HG03139 (cell line): ENCODE measurements around the gene R3HDML.
"Not testable (repeated sequence)": the region's sequence is repeated elsewhere in the genome, so short reads cannot be mapped to it uniquely, and the experiment has no call there.

Experiments
- ATAC-seq: cut with Tn5 transposase; IDR thresholded peaks from one replicate; pipeline ENCODE4 v1.9.1; 2021; ENCODE audit not compliant: unreplicated experiment

R3HDML gene

DNA sequence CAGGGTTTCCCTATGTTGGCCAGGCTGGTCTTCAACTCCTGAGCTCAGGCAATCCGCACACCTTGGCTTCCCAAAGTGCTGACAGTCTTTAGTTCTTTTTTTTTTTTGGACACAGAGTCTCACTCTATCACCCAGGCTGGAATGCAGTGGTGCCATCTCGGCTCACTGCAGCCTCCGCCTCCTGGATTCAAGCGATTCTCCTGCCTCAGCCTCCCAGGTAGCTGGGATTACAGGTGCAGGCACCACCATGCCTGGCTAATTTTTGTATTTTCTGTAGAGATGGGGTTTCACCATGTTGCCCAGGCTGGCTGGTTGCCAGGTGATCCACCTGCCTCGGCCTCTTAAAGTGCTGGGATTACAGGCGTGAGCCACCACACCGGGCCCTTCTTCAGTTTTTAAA, 9.1 kb upstream of the R3HDML start:
- not testable (repeated sequence) for ATAC-seq

DNA sequence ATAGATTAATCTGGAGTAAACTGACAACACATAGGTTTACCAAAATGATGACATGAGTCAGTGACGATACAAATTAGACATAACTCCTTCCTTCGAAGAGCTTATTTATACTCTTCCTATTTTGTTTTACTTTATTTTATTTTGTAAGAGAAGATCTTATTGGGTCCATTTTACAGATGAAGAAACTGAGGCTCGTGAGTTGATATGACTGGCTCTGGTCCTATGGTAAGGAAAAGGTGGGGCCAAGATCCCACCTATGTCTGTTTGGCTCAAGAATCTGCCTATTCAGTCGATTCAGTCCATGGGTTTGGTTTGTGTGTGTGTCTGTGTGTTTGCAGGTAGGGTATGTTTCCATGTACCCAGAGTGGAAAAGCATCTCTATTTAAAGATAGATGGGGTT, 8.4 kb upstream of the R3HDML start:
- no peak for ATAC-seq

DNA sequence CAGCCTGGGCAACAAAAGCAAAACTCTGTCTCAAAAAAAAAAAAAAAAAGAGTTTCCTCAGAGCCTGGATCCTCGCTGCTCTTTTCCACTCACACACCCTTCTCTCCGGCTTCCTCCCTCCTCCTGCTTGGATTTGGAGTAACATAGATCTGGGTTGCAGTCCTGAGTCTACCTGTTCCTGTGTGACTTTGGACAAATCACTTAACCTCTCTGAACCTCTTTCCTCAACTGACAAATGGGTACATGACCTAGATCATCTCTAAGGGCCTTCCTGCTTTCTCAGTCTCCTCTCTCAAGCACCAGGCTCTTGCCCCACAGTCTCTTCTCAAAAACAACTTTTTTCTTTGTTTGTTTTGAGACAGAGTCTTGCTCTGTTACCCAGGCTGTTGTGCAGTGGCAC, 5.6 kb upstream of the R3HDML start:
- ATAC-seq: no peak

GRCh38 chr20:44334306-44334705, 2.5 kb upstream of the R3HDML start:
- no peak for ATAC-seq

GRCh38 chr20:44334709-44335108, 2.1 kb upstream of the R3HDML start:
- ATAC-seq: no peak

- no peak for ATAC-seq
These were observed 1.2 kb upstream of the R3HDML start for GRCh38 chr20:44335675-44336074.

DNA sequence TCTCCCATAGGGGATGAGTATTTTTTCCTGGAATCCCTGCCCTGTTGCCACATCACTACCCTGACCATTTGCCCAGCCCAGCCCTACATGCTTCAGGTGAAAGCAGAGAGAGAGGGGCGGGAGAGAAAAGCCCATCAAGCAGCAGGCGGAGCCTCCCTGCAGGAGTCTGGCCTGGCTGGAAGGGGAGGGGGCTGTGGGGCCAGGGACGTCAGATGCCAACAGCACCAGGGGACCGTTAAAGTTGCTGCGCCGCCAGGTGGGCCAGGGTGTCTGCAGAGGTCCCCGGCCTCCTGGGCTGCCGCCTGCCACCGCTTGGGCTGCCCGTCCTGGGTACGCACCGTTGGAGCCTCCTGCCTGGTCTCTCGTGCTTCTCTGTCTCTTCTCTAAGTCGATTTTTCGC, 757 bp upstream of the R3HDML start:
- ATAC-seq: no peak

- no peak for ATAC-seq
These were observed 5.4 kb downstream of the R3HDML start for GRCh38 chr20:44342248-44342647.

DNA sequence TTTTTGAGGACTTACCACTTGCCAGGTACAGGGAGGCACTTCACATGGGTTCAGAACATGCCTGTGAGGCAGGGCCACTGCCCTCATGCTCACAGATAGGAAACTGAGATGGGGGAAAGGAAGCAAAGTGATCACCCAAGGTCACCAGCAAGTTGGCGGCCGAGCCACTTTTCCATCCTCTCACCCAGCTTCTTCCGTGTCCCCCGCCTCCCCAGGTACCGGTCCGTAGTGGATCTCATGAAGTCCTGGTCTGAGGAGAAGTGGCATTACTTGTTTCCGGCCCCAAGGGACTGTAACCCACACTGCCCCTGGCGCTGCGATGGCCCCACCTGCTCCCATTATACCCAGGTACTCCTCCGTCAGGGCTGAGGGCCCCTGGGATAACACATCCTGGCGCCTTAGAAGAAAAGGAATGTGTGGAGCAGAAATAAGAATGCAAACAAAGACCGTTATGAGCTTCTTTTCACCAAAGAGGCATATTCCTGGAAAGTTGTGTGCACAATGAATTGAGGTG, 6.4 kb downstream of the R3HDML start:
- ATAC-seq: no peak

GRCh38 chr20:44344723-44345122, 7.9 kb downstream of the R3HDML start:
- ATAC-seq: no peak

- ATAC-seq: no peak
These were observed 8.3 kb downstream of the R3HDML start for GRCh38 chr20:44345147-44345546.

DNA sequence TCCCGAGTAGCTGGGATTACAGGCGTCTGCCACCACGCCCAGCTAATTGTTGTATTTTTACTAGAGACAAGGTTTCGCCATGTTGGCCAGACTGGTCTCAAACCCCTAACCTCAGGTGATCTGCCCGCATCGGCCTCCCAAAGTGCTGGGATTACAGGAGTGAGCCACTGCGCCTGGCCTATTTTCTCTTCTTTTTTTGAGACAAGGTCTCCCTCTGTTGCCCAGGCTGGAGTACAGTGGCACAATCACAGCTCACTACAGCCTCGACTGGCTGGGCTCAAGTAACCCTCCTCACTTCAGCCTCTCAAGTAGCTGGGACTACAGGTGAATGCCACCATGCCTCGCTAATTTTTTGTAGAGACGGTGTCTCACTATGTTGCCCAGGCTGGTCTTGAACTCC, 9.1 kb downstream of the R3HDML start:
- not testable (repeated sequence) for ATAC-seq

- no peak for ATAC-seq
These were observed 11.4 kb downstream of the R3HDML start for GRCh38 chr20:44348168-44348659.

- no peak for ATAC-seq
These were observed 12.5 kb downstream of the R3HDML start for GRCh38 chr20:44349349-44349748.

- no peak for ATAC-seq
These were observed 13.7 kb downstream of the R3HDML start for GRCh38 chr20:44350567-44350966.

DNA sequence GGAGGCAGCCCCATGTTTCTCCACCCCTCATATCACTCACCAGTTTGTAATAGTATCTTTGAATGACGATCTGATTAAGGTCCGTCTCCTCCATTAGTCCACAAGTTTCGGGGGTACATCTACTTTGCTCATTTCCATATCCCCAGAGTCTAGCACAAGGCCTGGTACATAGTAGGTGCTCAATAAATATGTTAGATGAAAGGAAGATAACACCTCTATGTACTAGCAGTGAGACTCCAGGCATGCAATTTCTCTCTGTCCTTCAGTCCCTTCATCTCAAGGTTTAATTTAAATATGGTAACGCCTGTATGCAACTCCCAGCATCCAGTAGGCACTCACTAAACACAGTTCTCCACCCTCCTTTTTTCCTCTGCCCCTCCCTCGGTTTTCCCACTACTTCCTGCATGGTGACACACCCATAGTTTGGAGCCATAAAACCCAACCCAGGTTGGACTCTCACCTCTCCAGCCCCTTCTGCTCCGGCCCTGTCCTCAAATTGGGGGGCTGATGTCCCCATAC, 18.2 kb downstream of the R3HDML start:
- no peak for ATAC-seq

DNA sequence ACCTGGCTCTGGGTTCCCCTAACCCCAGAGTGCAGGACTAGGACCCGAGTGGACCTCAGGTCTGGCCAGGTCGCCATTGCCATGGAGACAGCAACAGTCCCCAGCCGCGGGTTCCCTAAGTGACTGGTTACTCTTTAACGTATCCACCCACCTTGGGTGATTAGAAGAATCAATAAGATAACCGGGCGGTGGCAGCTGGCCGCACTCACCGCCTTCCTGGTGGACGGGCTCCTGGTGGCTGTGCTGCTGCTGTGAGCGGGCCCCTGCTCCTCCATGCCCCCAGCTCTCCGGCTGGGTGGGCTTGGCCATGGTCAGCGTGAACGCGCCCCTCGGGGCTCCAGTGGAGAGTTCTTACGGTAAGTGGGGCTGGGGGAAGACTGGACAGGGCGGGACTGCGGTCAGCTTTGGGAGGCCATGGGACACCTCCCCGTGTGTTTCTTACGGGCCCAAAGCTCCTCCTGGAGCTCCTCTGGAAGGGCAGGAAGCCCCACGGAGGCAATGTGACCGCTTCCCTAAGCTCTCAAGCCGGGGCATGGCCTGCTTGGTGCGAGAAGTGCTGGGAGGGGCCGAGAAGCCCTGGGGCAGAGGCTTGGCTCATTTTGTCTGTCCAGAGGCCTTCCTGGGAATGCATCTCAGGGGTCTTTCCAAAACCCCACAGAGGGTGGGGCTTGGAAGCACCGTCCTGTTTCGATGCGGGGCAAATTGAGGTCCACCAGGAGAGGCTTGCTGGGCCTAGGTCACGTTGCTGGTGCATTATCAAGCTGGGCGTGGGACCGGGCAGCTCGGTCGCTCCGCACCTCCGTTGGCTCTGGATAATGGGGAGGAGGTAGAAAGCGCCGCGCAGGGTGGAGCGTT, 18.9 kb downstream of the R3HDML start, which contains the start of gene HNF4A:
Gene HNF4A, plus strand, starts transcription at position 202 of the 855 bp plus-strand sequence. Its CDS starts 106 bp downstream, at position 308.
- no peak for ATAC-seq

DNA sequence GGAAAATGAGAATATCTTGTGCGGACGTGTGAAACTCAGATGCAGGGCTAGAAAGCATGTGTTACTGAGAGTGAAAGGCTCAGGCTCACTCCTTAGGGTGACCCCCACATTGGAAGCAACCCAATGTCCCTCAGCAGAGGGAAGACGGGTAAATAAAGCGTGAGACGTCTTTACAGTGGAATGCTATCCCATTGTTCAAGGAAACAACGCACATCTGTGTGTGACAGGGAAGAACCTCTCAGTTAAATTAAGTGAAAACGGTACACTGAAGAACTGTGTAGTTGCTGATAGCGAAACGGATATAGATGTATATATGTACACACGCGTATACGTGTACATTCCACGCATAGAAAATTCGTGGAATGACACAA, 19.5 kb downstream of the R3HDML start:
- no peak for ATAC-seq

DNA sequence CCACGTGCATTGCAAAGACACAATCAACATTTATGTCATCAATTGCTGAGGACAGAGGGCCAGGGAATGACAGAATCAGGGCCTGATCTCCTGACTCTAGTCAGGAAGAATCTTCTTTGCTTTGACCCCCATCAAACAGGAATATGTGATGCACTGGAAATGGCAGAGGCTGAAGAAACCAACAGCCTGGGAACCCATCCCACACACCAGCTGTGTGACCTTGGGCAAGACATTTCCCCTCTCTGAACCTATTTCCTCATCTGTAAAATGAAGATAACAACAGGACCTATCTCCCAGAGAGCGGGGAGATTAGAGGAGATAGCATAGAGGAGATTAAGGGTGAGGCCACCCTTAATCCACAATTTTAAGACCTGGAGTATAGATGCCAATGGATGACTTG, 20.2 kb downstream of the R3HDML start:
- ATAC-seq: no peak

DNA sequence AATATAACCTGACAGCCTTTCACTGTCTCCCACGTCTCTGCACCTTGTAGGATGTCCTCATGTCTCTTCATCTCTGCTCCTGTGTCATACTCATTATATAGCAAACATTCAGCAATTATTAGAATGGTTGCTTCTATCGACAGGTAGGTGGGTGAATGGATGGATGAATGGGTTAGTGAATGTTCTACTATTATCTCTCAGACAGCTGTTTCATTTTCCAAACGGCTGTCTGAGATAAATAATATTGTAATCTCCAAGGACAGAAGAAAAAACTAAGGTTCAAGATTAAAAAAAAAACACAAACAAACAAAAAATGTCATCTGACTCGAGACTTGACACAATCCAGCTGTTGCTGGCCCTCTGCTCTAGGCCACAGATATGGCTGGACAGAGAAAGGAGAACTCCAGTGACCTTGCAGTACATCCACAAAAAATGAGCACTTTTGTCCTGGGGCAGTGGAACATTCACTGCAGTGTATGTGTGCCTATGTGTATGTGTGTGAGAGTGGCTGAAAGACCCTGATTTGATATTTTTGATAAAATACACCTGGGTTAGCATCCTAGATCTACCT, 20.8 kb downstream of the R3HDML start:
- no peak for ATAC-seq

DNA sequence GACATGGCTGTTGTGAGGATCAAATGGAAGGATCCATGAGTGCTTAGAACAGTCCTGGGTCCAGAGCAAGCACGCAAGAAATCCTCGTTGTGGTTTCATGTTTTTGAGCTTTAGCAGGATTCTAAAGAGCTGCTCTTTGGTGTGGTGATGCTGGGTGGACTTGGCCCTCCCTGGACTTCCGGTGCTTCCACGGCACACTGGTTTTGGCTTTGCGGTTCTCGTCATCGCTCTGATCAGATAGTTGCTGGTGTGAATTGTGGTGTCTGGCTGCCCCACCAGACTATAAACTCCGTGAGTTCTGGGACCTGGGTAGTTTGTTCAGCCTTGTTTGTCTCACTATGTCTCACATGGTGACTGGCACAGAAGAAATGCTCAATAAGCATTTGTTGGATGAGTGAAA, 21.9 kb downstream of the R3HDML start:
- ATAC-seq: no peak

GRCh38 chr20:44360221-44360620, 23.4 kb downstream of the R3HDML start:
- no peak for ATAC-seq
